GM23248 (cell line): Measurements from ENCODE around the gene ARMC8.

Experiments used
- EZH2 ChIP-seq: fragments of 200-600 bp; sonication (generic); IDR thresholded peaks from 2 replicates; pipeline ENCODE4 v1.6.1; 2018; ENCODE audit warnings: antibody characterized with exemption, mild to moderate bottlenecking; ENCODE audit not compliant: insufficient read depth, poor library complexity, severe bottlenecking
- EZH2phosphoT487 ChIP-seq: fragments of 200-600 bp; sonication (generic); IDR thresholded peaks from 2 replicates; pipeline ENCODE4 v1.6.1; 2018; ENCODE audit warnings: antibody characterized with exemption, moderate library complexity, mild to moderate bottlenecking, low read depth; ENCODE audit not compliant: insufficient read depth

DNA sequence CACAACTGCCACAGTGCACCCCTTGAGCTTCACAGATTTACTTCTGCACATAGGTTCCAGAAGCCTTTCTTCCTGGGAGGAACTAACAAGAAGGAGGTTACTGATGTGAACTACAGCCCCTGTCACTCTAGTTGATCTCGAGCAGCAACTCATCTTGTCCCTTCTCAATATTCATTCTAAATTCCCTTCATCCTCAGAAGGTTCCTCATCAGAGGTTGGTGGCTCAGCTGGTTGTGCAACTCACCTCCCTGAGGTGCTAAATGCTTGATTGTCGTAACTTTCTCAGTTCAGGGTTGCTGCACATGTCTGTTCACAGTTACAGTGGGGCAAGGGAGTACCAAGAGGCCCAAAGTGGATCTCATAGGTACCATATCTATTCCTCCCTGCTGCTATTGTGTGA is 49.2 kb upstream of the ARMC8 start:
- TF ChIP-seq EZH2 = no peak
- TF ChIP-seq EZH2phosphoT487 = no peak
